Adrenal gland (tissue), 12 donors: ENCODE results near the gene POPDC2. TPM values are rescaled to one million over a fixed set of nuclear protein-coding genes. Genes with fewer than 3 reads are reported as not detected.
A peak's percentile ranks its signal among the peaks of the same experiment; 100 is the strongest.

Experiments used
- DNase-seq, 7 donors: peaks; one replicate each; pipeline ENCODE4 v3.0.0-alpha.2; 2019 to 2020
- H3K27ac ChIP-seq, 5 donors: fragments of 200-600 bp; sonication (generic) in 4 of 5; 1 replicate in 3 of 5; 2 replicates in 2 of 5; pipeline versions ENCODE4 v1.5.1 to v1.8.0; 2016 to 2020; ENCODE audit warnings: mild to moderate bottlenecking in 1 of 5
- H3K27me3 ChIP-seq: fragments of 200-600 bp; 2 replicates; pipeline ENCODE4 v1.8.0; 2021
- H3K36me3 ChIP-seq, 2 donors: fragments of 200-600 bp; replicated peaks in 1 of 2; 1 replicate in 1 of 2; 2 replicates in 1 of 2; pipeline versions ENCODE4 v1.5.1 to v1.8.0; 2018 to 2022
- H3K4me1 ChIP-seq, 2 donors: fragments of 200-600 bp; replicated peaks in 1 of 2; 1 replicate in 1 of 2; 2 replicates in 1 of 2; pipeline versions ENCODE4 v1.5.1 to v1.8.0; 2018 to 2021
- H3K4me3 ChIP-seq, 4 donors: fragments of 200-600 bp; sonication (generic) in 3 of 4; one replicate each; pipeline ENCODE4 v1.5.1; 2016 to 2018
- H3K9me3 ChIP-seq, 3 donors: fragments of 200-600 bp; sonication (generic) in 1 of 3; replicated peaks in 1 of 3; 1 replicate in 2 of 3; 2 replicates in 1 of 3; pipeline versions ENCODE4 v1.5.1 to v1.8.0; 2016 to 2021
- CTCF ChIP-seq, 6 experiments: fragments of 450-650 bp in 4 of 6; fragments of 200-600 bp in 2 of 6; sonication (generic) in 1 of 6; IDR thresholded peaks; 1 replicate in 5 of 6; 2 replicates in 1 of 6; pipeline versions ENCODE4 v1.5.1 to v1.8.0; 2016 to 2021; ENCODE audit warnings: antibody characterized with exemption in 6 of 6, mild to moderate bottlenecking in 2 of 6, moderate library complexity in 1 of 6
- POLR2A ChIP-seq, 2 donors: fragments of 450-650 bp; IDR thresholded peaks; one replicate each; pipeline ENCODE4 v1.6.1; 2017; ENCODE audit warnings: antibody characterized with exemption in 2 of 2, mild to moderate bottlenecking in 2 of 2, moderate library complexity in 1 of 2
- WGBS, 4 donors: extraction: QIAGEN DNeasy Blood & Tissue Kit in 2 of 4; methylation state at CpG; one replicate each; pipeline versions ENCODE4 v1.1.5 to v1.1.7; 2013 to 2017; 5-methylcytosine and 5-hydroxymethylcytosine counted together
- intact Hi-C, 2 donors: fragments of 100-400 bp; cut with DNase I; formaldehyde crosslinking; loops; one replicate each; pipeline versions ENCODE4 v1.14.1 to v1.15.0; 2022 to 2023
- polyA plus RNA-seq, 3 donors: library from polyadenylated mRNA; stranded (reverse); fragments of 200-250 nt in 2 of 3; fragments of 350-450 nt in 1 of 3; fragmentation: Illumina TruSeq in 1 of 3; extraction: RNeasy Lipid Tissue Mini Kit (QIAGEN cat#74804) in 1 of 3; gene quantifications; one replicate each; pipeline ENCODE4 v1.2.3, GENCODE V29; 2013 to 2014
- total RNA-seq, 9 donors: library from RNA; depleted of rRNA in 4 of 9; stranded (reverse); fragments of >200 nt in 4 of 9; fragments of 120-200 nt in 1 of 9; fragmentation: NEBNext Ultra II Directional in 1 of 9; extraction: Animal tissue kit (Norgen Biotek cat#: 25700) in 1 of 9; gene quantifications; one replicate each; pipeline versions ENCODE4 v1.1.0 to v1.2.4, GENCODE V29; 2013 to 2023
- donor health status: healthy with polysubstance abuse.
- donor health status: Bipolar disorder and iron deficiency.
- donor health status: DM: yes; HTN: yes; CAD: no.
- donor health status: DM: no; HTN: no; CAD: no.
- donor health status: DM: no; HTN: no; CAD: no.
- donor health status: DM: yes; HTN: yes; CAD: no.

The POPDC2 gene
- total and polyA plus RNA-seq, 12 donors, result 1.3 to 17.5 (median 3.3) TPM

DNA sequence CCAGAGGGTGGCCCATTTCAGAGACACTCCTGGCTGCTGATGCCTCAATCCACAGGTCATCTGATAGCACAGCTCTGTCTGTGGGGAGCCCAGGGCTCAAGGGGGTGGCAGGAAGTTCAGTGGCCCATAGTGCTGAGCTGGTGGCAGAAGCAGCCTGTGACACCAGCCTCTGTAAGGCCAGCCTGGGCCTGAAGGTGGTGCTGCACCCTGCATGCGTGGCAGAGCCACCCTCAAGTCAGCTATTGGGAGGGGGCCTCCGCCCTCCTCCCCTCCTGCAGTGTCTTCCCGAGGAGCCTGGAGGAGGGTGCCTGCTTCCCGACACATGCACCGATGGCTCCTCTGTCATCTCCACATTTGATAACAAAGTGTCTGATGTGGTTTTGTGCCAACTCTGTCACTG lies 59.7 kb downstream of the POPDC2 start:
- no peaks in the 10 kb centered on the region for H3K36me3 ChIP-seq
- peak; percentile 48 to 77 (median 68) for DNase-seq
- WGBS, 4 donors, result 35 to 57% (median 47%) methylated on average over 3 to 5 of the region's 5 CpGs
- H3K9me3 ChIP-seq, result no peaks in the 10 kb centered on the region
- no peak overlapping the region for H3K4me3 ChIP-seq
- H3K27ac ChIP-seq, result peak overlapping the region in 1 of 5 donors; percentile 6
- TF ChIP-seq CTCF (IDR thresholded peaks at IDR 0.05) (peak; percentile 31 to 74 (median 64)), POLR2A (IDR thresholded peaks at IDR 0.05) (no peak)
- H3K4me1 ChIP-seq, result peaks cover 8 to 20% of the 10 kb centered on the region in 2 donors
- intact Hi-C loops, result loop anchor here in 1 of 2 donors (10.0 kb wide), 1 partner anchor 74 kb away; the partner anchor contains the start of gene COX17
- no peaks in the 10 kb centered on the region for H3K27me3 ChIP-seq

DNA sequence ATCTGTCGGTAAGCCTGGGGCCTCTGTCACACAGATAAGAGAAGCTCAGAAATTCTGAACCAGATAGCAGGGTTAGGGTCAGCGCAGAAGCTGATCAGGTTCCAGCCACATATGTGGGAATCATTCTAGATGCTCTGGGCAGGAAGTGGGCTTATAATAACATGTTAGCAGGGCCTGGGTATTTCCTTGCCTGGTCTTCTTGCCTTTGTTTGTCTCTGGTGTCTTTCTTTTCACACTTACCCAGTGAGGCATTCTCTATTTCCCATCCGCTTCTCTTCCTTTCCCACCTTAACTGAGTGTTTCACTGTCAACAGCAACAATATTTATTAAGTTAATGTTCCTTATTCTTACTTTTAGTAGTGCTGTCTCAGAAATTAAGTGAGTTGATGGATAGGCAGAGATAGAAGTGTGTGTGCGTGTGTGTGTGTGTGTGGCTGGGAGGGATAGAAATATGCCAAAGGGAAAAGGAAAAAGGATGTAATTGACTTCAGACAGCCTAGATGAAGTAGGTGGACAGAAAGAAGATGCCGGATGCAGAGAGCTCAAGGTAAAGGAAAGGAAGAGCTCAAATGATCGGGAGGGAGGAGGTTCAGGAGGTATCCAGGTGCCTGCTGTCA lies 60.7 kb downstream of the POPDC2 start:
- intact Hi-C loops, result loop anchor here (10.0 kb wide), 2 partner anchors 75 to 85 kb away; partner anchors contain the start of gene COX17 (in 1 of the 2)
- Histone ChIP-seq H3K9me3 (no peaks in the 10 kb centered on the region), H3K4me3 (no peak overlapping the region), H3K27me3 (no peaks in the 10 kb centered on the region), H3K36me3 (no peaks in the 10 kb centered on the region), H3K27ac (no peak overlapping the region), H3K4me1 (peaks cover 8 to 20% of the 10 kb centered on the region in 2 donors)
- 83 to 91% (median 89%) methylated on average over 6 of the region's 6 CpGs for WGBS, 4 donors
- DNase-seq, result no peak
- TF ChIP-seq POLR2A (IDR thresholded peaks at IDR 0.05), result no peak
- no peak for TF ChIP-seq CTCF (IDR thresholded peaks at IDR 0.05)

DNA sequence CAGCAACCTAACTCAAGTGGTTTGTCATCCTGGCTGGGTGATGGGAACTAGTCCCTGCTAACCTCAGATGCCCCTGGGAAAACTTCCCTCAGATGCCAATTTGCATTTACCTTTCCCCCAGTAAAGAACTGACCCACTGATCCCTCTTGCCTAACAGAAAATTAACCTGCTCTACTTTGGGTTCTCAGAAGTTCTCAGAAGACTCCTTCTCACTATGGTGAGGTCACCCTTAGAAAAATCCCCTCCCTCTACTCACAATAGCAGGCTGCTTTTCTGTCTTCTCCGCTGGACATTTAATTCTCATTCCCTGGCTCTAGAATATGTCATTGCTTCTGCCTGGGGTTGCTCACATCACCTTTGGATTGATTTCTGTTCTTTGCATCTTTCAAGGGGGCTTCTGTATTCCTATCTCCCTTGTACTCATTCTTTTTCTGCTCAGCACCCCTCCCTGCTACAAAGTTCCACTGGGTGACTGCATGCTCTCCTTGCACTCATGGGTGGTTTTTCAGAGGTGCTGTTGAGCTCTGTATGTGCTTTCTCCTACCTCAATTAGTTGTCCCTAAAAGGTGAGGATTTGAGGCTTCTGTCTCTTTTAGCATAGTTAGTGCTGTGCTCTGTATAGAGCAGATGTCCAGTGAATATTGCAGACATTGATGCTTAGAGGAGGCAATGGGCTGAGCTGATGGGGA lies 61.8 kb downstream of the POPDC2 start:
- TF ChIP-seq CTCF (IDR thresholded peaks at IDR 0.05), result no peak
- TF ChIP-seq POLR2A (IDR thresholded peaks at IDR 0.05), result no peak
- H3K4me3 ChIP-seq, result no peak overlapping the region
- intact Hi-C loops, result loop anchor here in 1 of 2 donors (10.0 kb wide), 1 partner anchor 86 kb away; no protein-coding TSS in a partner anchor
- H3K27ac ChIP-seq, result no peak overlapping the region
- no peak for DNase-seq
- H3K27me3 ChIP-seq, result no peaks in the 10 kb centered on the region
- H3K4me1 ChIP-seq, result peaks cover 8 to 20% of the 10 kb centered on the region in 2 donors
- no peaks in the 10 kb centered on the region for H3K9me3 ChIP-seq
- no peaks in the 10 kb centered on the region for H3K36me3 ChIP-seq
- 90 to 96% (median 94%) methylated on average over 1 of the region's 1 CpG for WGBS, 4 donors

GRCh38 chr3:119597548-119598288 lies 62.7 kb downstream of the POPDC2 start, which contains the start of gene PLA1A:
Gene PLA1A, plus strand, starts transcription at chr3:119597885. Its CDS starts 29 bp downstream, at chr3:119597914.
- intact Hi-C loops, result loop anchor here in 1 of 2 donors (10.0 kb wide), 1 partner anchor 87 kb away; no protein-coding TSS in a partner anchor

More at GRCh38 chr3:119597548-119598288, 62.7 kb downstream of the POPDC2 start, which contains the start of gene PLA1A:
- DNase-seq, result no peak
- Histone ChIP-seq H3K36me3 (no peaks in the 10 kb centered on the region), H3K9me3 (no peaks in the 10 kb centered on the region), H3K4me3 (no peak within 1 kb of the TSS), H3K27ac (peak within 1 kb of the TSS in 2 of 5 donors; percentile 19 to 38), H3K27me3 (no peaks in the 10 kb centered on the region), H3K4me1 (peaks cover 8 to 16% of the 10 kb centered on the region in 2 donors)
- 67 to 70% (median 67%) methylated on average over 7 of the region's 7 CpGs for WGBS, 4 donors
- TF ChIP-seq POLR2A (IDR thresholded peaks at IDR 0.05) (no peak), CTCF (IDR thresholded peaks at IDR 0.05) (no peak)
